ENCODE results near the gene C9orf40. TPM values are rescaled to one million over a fixed set of nuclear protein-coding genes. Genes with fewer than 3 reads are reported as not detected.

The C9orf40 gene
- total and polyA plus RNA-seq, 2 of the 4 experiments (the other 2 are of a cell fraction): 0.36 to 1.9 TPM

- BruUV-seq (replicated peaks): no TSS peak
- H2BK5ac ChIP-seq (ENCODE audit: low read depth, low read length, poor library complexity, severe bottlenecking): no peak overlapping the region
- H3K14ac ChIP-seq (replicated peaks; ENCODE audit: low read depth, low read length): no peak overlapping the region
- H4K5ac ChIP-seq (ENCODE audit: low read depth, low read length): no peak overlapping the region
- no peaks in the 10 kb centered on the region for H3K4me1 ChIP-seq (ENCODE audit: control insufficient read depth, insufficient read depth, low read length)
- no peak overlapping the region for H3K56ac ChIP-seq (ENCODE audit: extremely low read depth, insufficient read depth, low read length)
- CTCF ChIA-PET: interaction anchor here (0.6 kb wide), 2 partner anchors 19 to 1176 kb away, joined by 3 read pairs; no protein-coding TSS in a partner anchor
- ATAC-seq (ENCODE audit: low read depth): no peak
- H3K27ac ChIP-seq (ENCODE audit: insufficient read depth, low read length): no peak overlapping the region
- DNase-seq: no peak
- no peak overlapping the region for H2BK20ac ChIP-seq (ENCODE audit: low read depth, low read length)
- H2BK120ac ChIP-seq (ENCODE audit: low read depth, low read length): no peak overlapping the region
- H3K27me3 ChIP-seq (ENCODE audit: control insufficient read depth, insufficient read depth, low read length): no peaks in the 10 kb centered on the region
- no peak overlapping the region for H2AFZ ChIP-seq (replicated peaks; ENCODE audit: low read length, poor library complexity)
- no peak overlapping the region for H3K4ac ChIP-seq (ENCODE audit: low read depth, low read length)
- in situ Hi-C loops (cut with MboI; ENCODE audit: low sequenced_read_pairs): no loop called here
- no peak overlapping the region for H2BK15ac ChIP-seq (ENCODE audit: low read depth, low read length)
- H3K9me3 ChIP-seq (ENCODE audit: control insufficient read depth, insufficient read depth, low read length): peaks cover 3% of the 10 kb centered on the region; the same call in 1 of the 2 replicates
- no peaks in the 10 kb centered on the region for H3K79me1 ChIP-seq (ENCODE audit: low read depth in 1 of 2, low read length in 2 of 2)
- intact Hi-C loops (cut with micrococcal nuclease): no loop called here
- TF ChIP-seq NFE2L2 (IDR thresholded peaks at IDR 0.05; ENCODE audit: low read depth, low read length): no peak
- TF ChIP-seq SMC3 (IDR thresholded peaks at IDR 0.05; ENCODE audit: low read depth, low read length): no peak
- no peak for TF ChIP-seq RAD21 (IDR thresholded peaks at IDR 0.05; ENCODE audit: low read length)
- TF ChIP-seq FOS (IDR thresholded peaks at IDR 0.05; ENCODE audit: low read depth, low read length): no peak
- no peak for TF ChIP-seq BHLHE40 (IDR thresholded peaks at IDR 0.05; ENCODE audit: low read depth, low read length)
- TF ChIP-seq MAFK (IDR thresholded peaks at IDR 0.05; ENCODE audit: low read depth, low read length): no peak
- no peak overlapping the region for H2AK9ac ChIP-seq (replicated peaks; ENCODE audit: low read depth, low read length, poor library complexity)
- no peak overlapping the region for H3K23ac ChIP-seq (ENCODE audit: low read depth, low read length)
- H3K9ac ChIP-seq (ENCODE audit: low read depth, low read length): no peak overlapping the region
- no peak overlapping the region for H4K91ac ChIP-seq (ENCODE audit: insufficient read depth, low read depth, low read length)
- no peak overlapping the region for H2AK5ac ChIP-seq (ENCODE audit: low read depth, low read length)
- POLR2A ChIA-PET (ENCODE audit: unreplicated experiment): no interaction called here
- dilution Hi-C loops (cut with HindIII; ENCODE audit: low sequenced_read_pairs, unreplicated experiment): no loop called here
- no peak overlapping the region for H4K8ac ChIP-seq (ENCODE audit: low read depth in 2 of 2, low read length in 2 of 2)
- no peaks in the 10 kb centered on the region; the same call in 1 of the 2 replicates for H3K36me3 ChIP-seq (ENCODE audit: control insufficient read depth, insufficient read depth, low read length)
- H3K4me3 ChIP-seq (ENCODE audit: insufficient read depth, low read depth, low read length): no peak overlapping the region
- no peaks in the 10 kb centered on the region for H4K20me1 ChIP-seq (ENCODE audit: insufficient read depth, low read length)
- H3K18ac ChIP-seq (ENCODE audit: low read depth, low read length): no peak overlapping the region
- H3K9me1 ChIP-seq (ENCODE audit: insufficient read depth, low read length): no peaks in the 10 kb centered on the region
- no peak overlapping the region for H3K4me2 ChIP-seq (ENCODE audit: low read depth, low read length)
Measured at GRCh38 chr9:74973714-74974113, 21.0 kb upstream of the C9orf40 start.
